Measurements from ENCODE around the gene PITX1.

DNA sequence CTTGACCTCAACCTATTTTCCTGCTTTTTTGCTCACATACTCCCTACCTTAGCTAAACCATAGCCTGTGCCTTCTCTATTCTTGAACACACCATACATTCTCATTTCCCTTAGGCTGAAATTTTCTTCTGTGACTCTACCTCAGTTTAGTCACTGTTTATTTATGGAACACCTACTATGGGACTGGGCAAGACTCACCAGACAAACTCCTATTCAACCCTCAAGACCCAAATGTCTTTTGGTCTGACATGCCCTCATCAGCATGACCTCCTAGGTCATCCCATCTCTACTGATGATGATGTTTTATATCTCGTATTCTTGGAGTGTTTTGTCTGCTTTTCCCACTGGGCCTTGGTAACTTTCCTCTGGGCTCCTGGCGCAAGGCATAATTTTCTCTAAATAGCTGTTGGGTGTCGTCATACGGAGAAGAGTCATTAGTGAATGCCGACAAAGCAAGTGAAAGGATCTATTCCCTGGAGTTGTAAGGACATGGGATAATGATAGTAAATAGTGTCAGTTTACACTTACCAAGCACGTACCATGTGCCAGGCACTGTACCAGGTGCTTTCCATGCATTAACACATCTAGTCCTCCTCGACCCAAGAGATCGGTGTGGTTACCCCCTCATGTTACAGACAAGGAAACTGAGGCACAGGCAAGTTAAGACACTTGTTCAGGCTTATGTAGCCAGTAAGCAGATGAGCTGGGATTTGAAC is 22.4 kb upstream of the PITX1 start:
- TF ChIP-seq, protein P1, sequence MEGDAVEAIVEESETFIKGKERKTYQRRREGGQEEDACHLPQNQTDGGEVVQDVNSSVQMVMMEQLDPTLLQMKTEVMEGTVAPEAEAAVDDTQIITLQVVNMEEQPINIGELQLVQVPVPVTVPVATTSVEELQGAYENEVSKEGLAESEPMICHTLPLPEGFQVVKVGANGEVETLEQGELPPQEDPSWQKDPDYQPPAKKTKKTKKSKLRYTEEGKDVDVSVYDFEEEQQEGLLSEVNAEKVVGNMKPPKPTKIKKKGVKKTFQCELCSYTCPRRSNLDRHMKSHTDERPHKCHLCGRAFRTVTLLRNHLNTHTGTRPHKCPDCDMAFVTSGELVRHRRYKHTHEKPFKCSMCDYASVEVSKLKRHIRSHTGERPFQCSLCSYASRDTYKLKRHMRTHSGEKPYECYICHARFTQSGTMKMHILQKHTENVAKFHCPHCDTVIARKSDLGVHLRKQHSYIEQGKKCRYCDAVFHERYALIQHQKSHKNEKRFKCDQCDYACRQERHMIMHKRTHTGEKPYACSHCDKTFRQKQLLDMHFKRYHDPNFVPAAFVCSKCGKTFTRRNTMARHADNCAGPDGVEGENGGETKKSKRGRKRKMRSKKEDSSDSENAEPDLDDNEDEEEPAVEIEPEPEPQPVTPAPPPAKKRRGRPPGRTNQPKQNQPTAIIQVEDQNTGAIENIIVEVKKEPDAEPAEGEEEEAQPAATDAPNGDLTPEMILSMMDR (IDR thresholded peaks at IDR 0.05) = no peak
- no peak for TF ChIP-seq POLR2A (IDR thresholded peaks at IDR 0.05)

Data from right lobe of liver (tissue), 4 donors.